Epidermal melanocyte (primary cell): ENCODE results near the gene ARHGEF10L.

Experiments
- DNase-seq: peaks from one replicate; pipeline ENCODE4 v3.0.0; 2011; ENCODE audit warnings: low spot score; ENCODE audit not compliant: insufficient read length

Gene ARHGEF10L

GRCh38 chr1:17588048-17588871 lies 48.8 kb downstream of the ARHGEF10L start:
- peak; percentile 58 for DNase-seq

DNA sequence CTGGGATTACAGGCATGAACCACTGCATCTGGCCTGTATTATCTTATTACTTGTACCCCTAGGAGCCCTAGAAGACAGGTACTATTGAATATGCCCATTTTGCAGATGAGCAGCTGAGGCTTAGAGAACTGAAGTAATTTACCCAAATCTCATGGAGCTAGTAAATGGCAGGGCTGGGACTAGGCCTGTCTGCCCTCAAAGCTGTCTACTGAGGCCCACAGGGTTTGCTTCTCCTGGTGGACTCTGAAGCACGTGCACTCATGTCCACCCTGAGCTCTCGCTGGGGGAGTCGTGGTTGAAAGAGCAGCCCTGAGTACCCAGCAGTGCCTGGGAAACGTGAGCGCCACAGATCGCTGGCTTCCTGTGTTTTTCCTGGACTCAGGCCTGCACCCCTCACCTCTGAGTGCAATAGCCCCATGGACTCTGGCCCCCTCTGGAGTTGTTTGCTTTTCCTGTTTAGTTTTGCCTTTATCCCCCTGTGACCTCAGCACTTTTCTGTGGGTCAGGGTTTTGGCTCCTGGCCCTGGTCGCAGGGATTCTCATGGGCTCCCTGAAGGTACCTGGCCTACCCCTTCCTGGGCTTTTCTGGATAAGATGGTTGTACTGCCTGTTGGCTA lies 52.4 kb downstream of the ARHGEF10L start:
- no peak for DNase-seq

GRCh38 chr1:17594026-17594425 lies 54.5 kb downstream of the ARHGEF10L start:
- DNase-seq = no peak

DNA sequence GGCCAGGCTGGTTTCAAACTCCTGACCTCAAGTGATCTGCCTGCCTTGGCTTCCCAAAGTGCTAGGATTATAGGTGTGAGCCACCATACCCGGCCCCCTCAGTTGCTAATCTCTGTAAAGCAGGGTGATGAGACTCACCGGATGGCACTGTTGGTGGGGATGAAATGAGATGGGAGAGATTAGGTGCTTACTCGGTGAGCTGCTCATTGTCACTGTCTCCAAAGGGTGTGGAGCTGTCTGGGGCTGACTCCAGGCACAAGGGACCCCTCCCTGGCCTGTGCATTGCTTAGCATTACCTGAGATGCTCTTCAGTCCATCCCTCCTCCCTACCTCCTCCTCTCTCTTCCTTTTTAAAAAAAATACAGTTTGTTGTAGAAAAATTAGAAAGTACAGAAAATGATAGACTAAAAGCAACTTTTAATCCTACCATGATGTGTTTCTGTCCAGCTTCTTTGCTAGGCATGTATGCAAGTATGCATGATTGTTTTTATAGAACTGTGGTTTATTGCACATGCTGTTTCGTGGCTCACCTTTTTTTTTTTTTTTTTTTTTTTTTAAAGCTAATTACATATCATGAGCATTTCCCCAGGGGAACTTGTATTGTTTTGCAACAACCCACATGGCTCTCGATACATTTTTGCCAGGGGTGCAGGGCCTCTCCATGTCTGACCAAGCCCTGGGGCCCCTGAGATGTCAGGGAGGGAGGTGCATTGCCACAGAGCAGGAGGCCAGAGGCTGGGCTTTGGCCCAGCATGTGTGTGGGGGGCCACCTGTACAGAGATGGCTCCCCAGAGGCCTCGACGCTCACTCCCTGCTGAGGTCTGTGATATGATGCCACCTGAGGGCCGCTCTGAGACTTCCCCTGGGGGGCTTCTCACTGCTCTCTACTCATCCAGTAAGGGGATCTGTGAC lies 55.4 kb downstream of the ARHGEF10L start:
- DNase-seq = no peak

GRCh38 chr1:17595602-17595925 lies 56.1 kb downstream of the ARHGEF10L start:
- DNase-seq = no peak

GRCh38 chr1:17596186-17596585 lies 56.7 kb downstream of the ARHGEF10L start:
- no peak for DNase-seq

GRCh38 chr1:17596651-17597509 lies 57.4 kb downstream of the ARHGEF10L start:
- no peak for DNase-seq

GRCh38 chr1:17597651-17598050 lies 58.2 kb downstream of the ARHGEF10L start:
- no peak for DNase-seq

DNA sequence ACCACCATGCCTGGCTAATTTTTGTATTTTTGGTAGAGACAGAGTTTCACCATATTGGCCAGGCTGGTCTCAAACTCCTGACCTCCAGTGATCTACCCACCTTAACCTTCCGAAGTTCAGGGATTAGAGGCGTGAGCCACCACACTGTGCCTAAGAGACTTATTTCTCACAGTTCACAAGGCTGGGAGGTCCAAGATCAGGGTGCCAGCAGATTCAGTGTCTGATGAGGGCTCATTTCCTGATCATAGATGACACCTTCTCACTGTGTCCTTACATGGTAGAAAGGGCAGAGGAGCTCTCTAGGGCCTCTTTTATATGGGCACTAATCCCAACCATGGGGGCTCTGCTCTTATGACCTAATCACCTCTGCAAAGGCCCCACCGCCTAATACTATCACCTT lies 58.8 kb downstream of the ARHGEF10L start:
- DNase-seq = no peak

DNA sequence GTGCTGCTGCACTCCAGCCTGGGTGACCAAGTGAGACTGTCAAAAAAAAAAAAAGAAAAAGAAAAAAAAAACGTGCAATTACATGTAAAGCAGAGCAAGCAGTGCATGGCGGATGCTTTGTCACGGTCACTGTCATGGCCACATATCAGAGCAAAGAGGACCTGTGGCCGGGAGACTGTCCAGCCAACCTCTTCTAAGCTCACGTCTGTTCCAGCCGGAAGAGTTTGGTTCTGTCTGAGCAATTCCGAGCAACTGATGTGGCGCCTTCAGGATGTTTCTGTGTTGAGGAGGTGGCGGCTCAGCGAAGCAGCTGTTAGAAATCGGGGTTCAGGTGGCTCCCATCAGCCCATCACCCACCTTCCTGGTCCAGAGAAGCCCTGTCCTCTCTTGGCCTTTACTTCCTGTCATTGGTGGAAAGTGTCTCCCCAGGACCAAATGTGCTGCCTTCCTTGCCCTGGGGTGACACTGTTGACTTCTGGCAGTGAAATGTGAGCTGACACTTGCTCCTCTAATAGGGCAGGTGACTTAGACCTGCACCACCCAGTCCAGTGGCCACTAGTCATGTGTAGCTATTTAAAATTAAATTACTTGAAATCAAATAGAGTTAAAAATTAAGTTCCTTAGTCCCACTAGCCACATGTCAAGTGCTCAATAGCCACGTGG lies 59.9 kb downstream of the ARHGEF10L start:
- DNase-seq = no peak

- DNase-seq = no peak
Observed at GRCh38 chr1:17599954-17600300, 60.4 kb downstream of the ARHGEF10L start.

GRCh38 chr1:17600321-17600720 lies 60.8 kb downstream of the ARHGEF10L start:
- DNase-seq = no peak

DNA sequence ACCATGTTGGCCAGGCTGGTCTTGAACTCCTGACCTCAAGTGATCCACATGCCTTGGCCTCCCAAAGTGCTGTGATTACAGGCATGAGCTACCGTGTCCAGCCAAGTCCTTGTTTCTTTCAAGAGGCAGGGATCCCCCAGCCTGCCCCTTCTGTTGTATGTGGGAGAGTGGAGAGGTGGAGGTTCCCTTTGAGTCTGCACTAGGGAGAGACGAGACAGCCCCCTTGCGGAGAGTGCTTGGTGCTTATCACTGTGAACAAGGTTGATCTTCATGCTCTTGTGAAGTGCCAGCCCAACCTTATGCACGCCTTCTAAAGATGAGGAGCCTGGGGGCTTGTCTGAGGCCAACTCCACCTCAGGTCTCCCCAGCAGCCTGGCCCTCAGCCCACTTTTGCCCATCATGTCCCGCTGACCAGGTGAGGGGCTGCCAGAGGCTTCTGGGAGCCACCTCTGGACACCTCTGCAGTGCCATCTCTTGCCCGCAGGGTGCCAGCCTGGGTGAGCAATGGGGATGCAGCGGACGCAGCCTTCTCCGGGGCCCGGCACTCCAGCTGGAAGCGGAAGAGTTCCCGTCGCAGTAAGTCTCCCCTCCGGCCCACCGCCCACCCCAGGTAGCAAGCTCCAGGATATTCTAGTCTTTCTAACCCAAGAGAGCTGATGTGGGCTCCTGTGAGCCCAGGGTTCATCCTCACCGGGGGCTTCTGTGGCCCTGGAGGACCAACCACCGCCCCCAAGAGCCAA lies 62.3 kb downstream of the ARHGEF10L start:
- no peak for DNase-seq

- DNase-seq = no peak
Observed at GRCh38 chr1:17603091-17603841, 63.8 kb downstream of the ARHGEF10L start.

DNA sequence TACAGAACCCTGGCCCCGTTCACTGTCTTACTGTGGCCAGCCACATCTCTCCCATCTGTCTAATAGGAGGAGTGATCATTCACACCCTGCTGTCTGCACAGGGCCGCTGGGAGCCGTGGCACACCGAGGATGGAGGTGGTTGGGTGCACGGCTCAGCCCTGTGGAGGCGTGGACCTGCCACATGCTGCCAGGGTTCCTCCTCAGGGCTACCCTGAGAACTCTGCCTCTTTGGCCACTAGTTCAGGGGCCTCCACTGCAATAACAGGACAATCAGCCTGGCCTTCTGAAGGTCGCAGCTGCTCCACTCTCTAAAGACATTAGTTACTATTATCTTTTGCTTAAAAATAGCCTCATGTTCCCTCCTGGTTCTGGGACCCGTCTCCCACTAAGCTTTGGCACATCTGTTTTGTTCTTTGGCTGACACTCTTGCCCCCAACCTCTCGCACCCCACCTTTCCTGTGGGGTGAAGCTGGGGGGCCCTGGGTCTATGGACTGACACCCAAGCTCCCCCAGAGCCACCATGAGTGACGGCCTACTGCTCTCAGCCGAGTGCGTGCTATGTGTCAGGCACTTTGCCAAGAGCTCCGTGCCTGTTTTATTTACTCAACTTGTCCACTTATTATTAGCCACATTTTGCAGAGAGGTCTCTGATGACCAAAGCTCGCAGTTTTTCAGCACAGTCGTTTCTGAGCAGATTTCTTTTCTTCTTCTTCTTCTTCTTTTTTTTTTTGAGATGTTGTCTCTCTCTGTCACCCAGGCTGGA lies 66.3 kb downstream of the ARHGEF10L start:
- DNase-seq = no peak

- peak; percentile 63 for DNase-seq
Observed at GRCh38 chr1:17606826-17607440, 67.4 kb downstream of the ARHGEF10L start.

- no peak for DNase-seq
Observed at GRCh38 chr1:17607644-17608581, 68.4 kb downstream of the ARHGEF10L start.
